Measurements from ENCODE around the gene GMDS. TPM values are rescaled to one million over a fixed set of nuclear protein-coding genes. Genes with fewer than 3 reads are reported as not detected.

GMDS gene
- total and polyA plus RNA-seq, 2 of the 13 experiments (the other 11 are each of a cell fraction or from before 2014, with no cell fraction given), result 64.4 to 112 TPM

DNA sequence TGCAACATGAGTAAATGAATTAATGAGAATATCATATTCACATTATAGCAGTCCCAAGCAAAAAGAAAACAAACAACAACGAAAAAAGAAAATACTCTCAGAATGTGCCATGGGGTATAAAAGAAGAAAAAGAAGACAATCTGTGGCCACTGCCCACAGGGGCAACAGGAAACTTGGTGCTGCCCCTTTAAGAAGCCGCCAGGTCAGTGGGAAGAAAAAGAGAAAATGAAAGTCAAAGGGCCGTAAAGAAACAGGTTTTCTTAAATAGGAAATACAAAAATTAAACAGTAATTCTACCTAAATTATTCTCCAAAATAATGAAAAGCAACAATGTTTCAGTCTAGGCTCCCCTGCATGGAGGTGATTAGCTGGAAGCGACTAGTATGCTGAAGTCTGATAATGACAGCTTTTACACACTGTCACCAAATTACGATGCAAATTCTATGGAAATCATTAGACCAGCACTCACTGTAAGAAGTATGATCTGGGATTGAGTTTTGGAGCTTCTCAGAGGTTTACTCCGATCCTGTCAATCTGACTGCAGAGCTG lies 23.6 kb downstream of the GMDS start:
- peaks cover 88% of the 10 kb centered on the region for H3K79me2 ChIP-seq (ENCODE audit: insufficient read depth, low read length)
- H3K9ac ChIP-seq (ENCODE audit: insufficient read depth, low read depth, low read length), result no peak overlapping the region
- DNase-seq (ENCODE audit: low spot score) (no peak), FAIRE-seq (no peak), ATAC-seq (no peak)
- ChIA-PET CTCF (ENCODE audit: low intra/inter-chr PET ratio, low total read pairs) (no interaction called here), POLR2A (interaction anchor here (1.3 kb wide), 1 partner anchor 24 kb away, joined by 3 read pairs; no protein-coding TSS in a partner anchor)
- H3K36me3 ChIP-seq (replicated peaks in 1 of 2; ENCODE audit: control insufficient read depth in 1 of 2, insufficient read depth in 2 of 2, low read length in 2 of 2), result peaks cover 1 to 4% of the 10 kb centered on the region in 2 experiments; a peak in 2 of 5 replicates
- TF ChIP-seq PRMT3 (CRISPR knock-in tag; IDR thresholded peaks at IDR 0.05; ENCODE audit: borderline replicate concordance, low read depth) (no peak), ZSCAN9 (CRISPR knock-in tag; IDR thresholded peaks at IDR 0.05; ENCODE audit: borderline replicate concordance) (0 out of 2 replicates have a peak, but pooled peaks have one; percentile 32), ZNF337 (CRISPR knock-in tag; IDR thresholded peaks at IDR 0.05; ENCODE audit: borderline replicate concordance, low read depth) (no peak), PHF21A (CRISPR knock-in tag; IDR thresholded peaks at IDR 0.05) (no peak), RFX1 (IDR thresholded peaks at IDR 0.05) (no peak), HNF4A (CRISPR knock-in tag; IDR thresholded peaks at IDR 0.05) (no peak), SALL2 (CRISPR knock-in tag; IDR thresholded peaks at IDR 0.05) (no peak), HDAC2 (CRISPR knock-in tag; IDR thresholded peaks at IDR 0.05) (0 out of 2 replicates have a peak, but pooled peaks have one; percentile 9), ZNF234 (CRISPR knock-in tag; conservative IDR thresholded peaks at IDR 0.05) (no peak)
- TF ChIP-seq, protein P1, sequence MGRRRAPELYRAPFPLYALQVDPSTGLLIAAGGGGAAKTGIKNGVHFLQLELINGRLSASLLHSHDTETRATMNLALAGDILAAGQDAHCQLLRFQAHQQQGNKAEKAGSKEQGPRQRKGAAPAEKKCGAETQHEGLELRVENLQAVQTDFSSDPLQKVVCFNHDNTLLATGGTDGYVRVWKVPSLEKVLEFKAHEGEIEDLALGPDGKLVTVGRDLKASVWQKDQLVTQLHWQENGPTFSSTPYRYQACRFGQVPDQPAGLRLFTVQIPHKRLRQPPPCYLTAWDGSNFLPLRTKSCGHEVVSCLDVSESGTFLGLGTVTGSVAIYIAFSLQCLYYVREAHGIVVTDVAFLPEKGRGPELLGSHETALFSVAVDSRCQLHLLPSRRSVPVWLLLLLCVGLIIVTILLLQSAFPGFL (CRISPR knock-in tag; IDR thresholded peaks at IDR 0.05), result no peak
- TF ChIP-seq, protein P2, sequence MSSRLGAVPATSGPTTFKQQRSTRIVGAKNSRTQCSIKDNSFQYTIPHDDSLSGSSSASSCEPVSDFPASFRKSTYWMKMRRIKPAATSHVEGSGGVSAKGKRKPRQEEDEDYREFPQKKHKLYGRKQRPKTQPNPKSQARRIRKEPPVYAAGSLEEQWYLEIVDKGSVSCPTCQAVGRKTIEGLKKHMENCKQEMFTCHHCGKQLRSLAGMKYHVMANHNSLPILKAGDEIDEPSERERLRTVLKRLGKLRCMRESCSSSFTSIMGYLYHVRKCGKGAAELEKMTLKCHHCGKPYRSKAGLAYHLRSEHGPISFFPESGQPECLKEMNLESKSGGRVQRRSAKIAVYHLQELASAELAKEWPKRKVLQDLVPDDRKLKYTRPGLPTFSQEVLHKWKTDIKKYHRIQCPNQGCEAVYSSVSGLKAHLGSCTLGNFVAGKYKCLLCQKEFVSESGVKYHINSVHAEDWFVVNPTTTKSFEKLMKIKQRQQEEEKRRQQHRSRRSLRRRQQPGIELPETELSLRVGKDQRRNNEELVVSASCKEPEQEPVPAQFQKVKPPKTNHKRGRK (CRISPR knock-in tag; IDR thresholded peaks at IDR 0.05), result no peak
- TF ChIP-seq, protein P3, sequence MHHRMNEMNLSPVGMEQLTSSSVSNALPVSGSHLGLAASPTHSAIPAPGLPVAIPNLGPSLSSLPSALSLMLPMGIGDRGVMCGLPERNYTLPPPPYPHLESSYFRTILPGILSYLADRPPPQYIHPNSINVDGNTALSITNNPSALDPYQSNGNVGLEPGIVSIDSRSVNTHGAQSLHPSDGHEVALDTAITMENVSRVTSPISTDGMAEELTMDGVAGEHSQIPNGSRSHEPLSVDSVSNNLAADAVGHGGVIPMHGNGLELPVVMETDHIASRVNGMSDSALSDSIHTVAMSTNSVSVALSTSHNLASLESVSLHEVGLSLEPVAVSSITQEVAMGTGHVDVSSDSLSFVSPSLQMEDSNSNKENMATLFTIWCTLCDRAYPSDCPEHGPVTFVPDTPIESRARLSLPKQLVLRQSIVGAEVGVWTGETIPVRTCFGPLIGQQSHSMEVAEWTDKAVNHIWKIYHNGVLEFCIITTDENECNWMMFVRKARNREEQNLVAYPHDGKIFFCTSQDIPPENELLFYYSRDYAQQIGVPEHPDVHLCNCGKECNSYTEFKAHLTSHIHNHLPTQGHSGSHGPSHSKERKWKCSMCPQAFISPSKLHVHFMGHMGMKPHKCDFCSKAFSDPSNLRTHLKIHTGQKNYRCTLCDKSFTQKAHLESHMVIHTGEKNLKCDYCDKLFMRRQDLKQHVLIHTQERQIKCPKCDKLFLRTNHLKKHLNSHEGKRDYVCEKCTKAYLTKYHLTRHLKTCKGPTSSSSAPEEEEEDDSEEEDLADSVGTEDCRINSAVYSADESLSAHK (CRISPR knock-in tag; IDR thresholded peaks at IDR 0.05; ENCODE audit: borderline replicate concordance), result no peak
- TF ChIP-seq, protein P4, sequence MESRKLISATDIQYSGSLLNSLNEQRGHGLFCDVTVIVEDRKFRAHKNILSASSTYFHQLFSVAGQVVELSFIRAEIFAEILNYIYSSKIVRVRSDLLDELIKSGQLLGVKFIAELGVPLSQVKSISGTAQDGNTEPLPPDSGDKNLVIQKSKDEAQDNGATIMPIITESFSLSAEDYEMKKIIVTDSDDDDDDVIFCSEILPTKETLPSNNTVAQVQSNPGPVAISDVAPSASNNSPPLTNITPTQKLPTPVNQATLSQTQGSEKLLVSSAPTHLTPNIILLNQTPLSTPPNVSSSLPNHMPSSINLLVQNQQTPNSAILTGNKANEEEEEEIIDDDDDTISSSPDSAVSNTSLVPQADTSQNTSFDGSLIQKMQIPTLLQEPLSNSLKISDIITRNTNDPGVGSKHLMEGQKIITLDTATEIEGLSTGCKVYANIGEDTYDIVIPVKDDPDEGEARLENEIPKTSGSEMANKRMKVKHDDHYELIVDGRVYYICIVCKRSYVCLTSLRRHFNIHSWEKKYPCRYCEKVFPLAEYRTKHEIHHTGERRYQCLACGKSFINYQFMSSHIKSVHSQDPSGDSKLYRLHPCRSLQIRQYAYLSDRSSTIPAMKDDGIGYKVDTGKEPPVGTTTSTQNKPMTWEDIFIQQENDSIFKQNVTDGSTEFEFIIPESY (CRISPR knock-in tag; IDR thresholded peaks at IDR 0.05), result peak; percentile 94
- in situ Hi-C loops (cut with HindIII; ENCODE audit: extremely low pct_ligation_motif_present, low pct_unique_long_range_greater_than_20kb), result no loop called here
- no peak overlapping the region; the same call in 1 of the 2 replicates for H3K4me2 ChIP-seq (ENCODE audit: low read depth, low read length)
- 92% methylated on average over 6 of the region's 6 CpGs for WGBS (ENCODE audit: low lambda C conversion rate)
- H4K20me1 ChIP-seq (ENCODE audit: insufficient read depth, low read length), result no peaks in the 10 kb centered on the region
- H3K9me3 ChIP-seq (ENCODE audit: low read length), result no peaks in the 10 kb centered on the region
- H3K27ac ChIP-seq (ENCODE audit: extremely low read length, insufficient read depth, low read length), result peak overlapping the region; percentile 14
- intact Hi-C loops (cut with micrococcal nuclease; ENCODE audit: unreplicated experiment), result no loop called here
- no peak overlapping the region for H2AFZ ChIP-seq (ENCODE audit: low read length)
- H3K4me1 ChIP-seq (ENCODE audit: insufficient read depth, low read length), result peaks cover 96% of the 10 kb centered on the region
- H3K27me3 ChIP-seq (ENCODE audit: control insufficient read depth in 1 of 2, insufficient read depth in 2 of 2, low read length in 2 of 2), result no peaks in the 10 kb centered on the region
- no TSS peak for BruUV-seq (replicated peaks)
- H3K4me3 ChIP-seq (replicated peaks in 1 of 3; ENCODE audit: insufficient read depth in 1 of 3, low read depth in 2 of 3, low read length in 3 of 3), result no peak overlapping the region
